ENCODE measurements around the gene CTRL. TPM values are rescaled to one million over a fixed set of nuclear protein-coding genes. Genes with fewer than 3 reads are reported as not detected.

Gene CTRL
- total RNA-seq, 1 donor from 2014 or later: 1.4 TPM

GRCh38 chr16:67901734-67902133 is 29.9 kb downstream of the CTRL start:
- no peaks in the 10 kb centered on the region for H3K27me3 Mint-ChIP-seq

GRCh38 chr16:67897231-67897630 is 34.4 kb downstream of the CTRL start:
- Mint-ChIP-seq H3K4me1 (ENCODE audit: unreplicated experiment) (peaks cover 26% of the 10 kb centered on the region), H3K36me3 (no peaks in the 10 kb centered on the region), H3K4me3 (no peak overlapping the region), H3K27me3 (no peaks in the 10 kb centered on the region), H3K9me3 (no peaks in the 10 kb centered on the region), H3K27ac (peak overlapping the region; percentile 2)
- no peak for DNase-seq (ENCODE audit: extremely low spot score, unreplicated experiment)
- no peak for TF ChIP-seq CTCF (conservative IDR thresholded peaks at IDR 0.05)

More at GRCh38 chr16:67901734-67902133, 29.9 kb downstream of the CTRL start:
- H3K27ac Mint-ChIP-seq: no peak overlapping the region
- no peaks in the 10 kb centered on the region for H3K9me3 Mint-ChIP-seq
- peaks cover 8% of the 10 kb centered on the region for H3K4me1 Mint-ChIP-seq (ENCODE audit: unreplicated experiment)
- no peak for DNase-seq (ENCODE audit: extremely low spot score, unreplicated experiment)
- TF ChIP-seq CTCF (conservative IDR thresholded peaks at IDR 0.05): no peak
- peaks cover 4% of the 10 kb centered on the region for H3K36me3 Mint-ChIP-seq
- H3K4me3 Mint-ChIP-seq: no peak overlapping the region

- Mint-ChIP-seq H3K27ac (peak overlapping the region; percentile 99), H3K4me1 (ENCODE audit: unreplicated experiment) (peaks cover 26% of the 10 kb centered on the region), H3K36me3 (no peaks in the 10 kb centered on the region), H3K9me3 (no peaks in the 10 kb centered on the region), H3K27me3 (no peaks in the 10 kb centered on the region), H3K4me3 (peak overlapping the region; percentile 97)
- no peak for TF ChIP-seq CTCF (conservative IDR thresholded peaks at IDR 0.05)
- no peak for DNase-seq (ENCODE audit: extremely low spot score, unreplicated experiment)
Observed at GRCh38 chr16:67893743-67894399, 37.8 kb downstream of the CTRL start.

- no peaks in the 10 kb centered on the region for H3K27me3 Mint-ChIP-seq
- no peaks in the 10 kb centered on the region for H3K9me3 Mint-ChIP-seq
- peak within 1 kb of the TSS; percentile 99 for H3K27ac Mint-ChIP-seq
- peaks cover 26% of the 10 kb centered on the region for H3K4me1 Mint-ChIP-seq (ENCODE audit: unreplicated experiment)
- peak within 1 kb of the TSS; percentile 97 for H3K4me3 Mint-ChIP-seq
- no peak for TF ChIP-seq CTCF (conservative IDR thresholded peaks at IDR 0.05)
- DNase-seq (ENCODE audit: extremely low spot score, unreplicated experiment): peak; percentile 96
- H3K36me3 Mint-ChIP-seq: no peaks in the 10 kb centered on the region
Observed at GRCh38 chr16:67892899-67893742, 38.5 kb downstream of the CTRL start, which contains the start of gene PSKH1. Gene PSKH1 (plus strand): TSS chr16:67893254. CDS start chr16:67908750, 15,496 bp downstream.

GRCh38 chr16:67892375-67892774 is 39.3 kb downstream of the CTRL start:
- no peaks in the 10 kb centered on the region for H3K27me3 Mint-ChIP-seq
- H3K27ac Mint-ChIP-seq: peak overlapping the region; percentile 91
- H3K36me3 Mint-ChIP-seq: no peaks in the 10 kb centered on the region
- peak overlapping the region; percentile 88 for H3K4me3 Mint-ChIP-seq
- peaks cover 24% of the 10 kb centered on the region for H3K4me1 Mint-ChIP-seq (ENCODE audit: unreplicated experiment)
- no peak for TF ChIP-seq CTCF (conservative IDR thresholded peaks at IDR 0.05)
- DNase-seq (ENCODE audit: extremely low spot score, unreplicated experiment): no peak
- H3K9me3 Mint-ChIP-seq: no peaks in the 10 kb centered on the region
